SK-N-SH treated with all-trans-retinoic acid at 6 μM for 48 hours (cell line): ENCODE results near the gene GRID1.

ENCODE experiments used
- ATAC-seq: fragments of 200-7000 bp; cut with Tn5 transposase; 3 replicates; pipeline ENCODE4 v1.9.1; 2020; ENCODE audit warnings: mild to moderate bottlenecking, moderate library complexity
- ARNTL ChIP-seq: fragments of 450-650 bp; formaldehyde crosslinking; IDR thresholded peaks from 2 replicates; pipeline ENCODE4 v1.5.0; 2020; ENCODE audit warnings: low read depth, mild to moderate bottlenecking, moderate library complexity, borderline replicate concordance
- BACH2 ChIP-seq: fragments of 250-450 bp; sonication (Bioruptor Pico); IDR thresholded peaks from 2 replicates; pipeline ENCODE4 v1.9.0; 2021; ENCODE audit warnings: mild to moderate bottlenecking, borderline replicate concordance
- CSDC2 ChIP-seq: fragments of 250-450 bp; sonication (Bioruptor Pico); IDR thresholded peaks from 2 replicates; pipeline ENCODE4 v1.5.0; 2020; ENCODE audit warnings: mild to moderate bottlenecking, moderate library complexity
- GLIS3 ChIP-seq: fragments of 250-450 bp; sonication (Bioruptor Pico); IDR thresholded peaks from 2 replicates; pipeline ENCODE4 v1.5.0; 2020; ENCODE audit warnings: mild to moderate bottlenecking, moderate library complexity
- ISL1 ChIP-seq: fragments of 250-450 bp; sonication (Bioruptor Pico); IDR thresholded peaks from 2 replicates; pipeline ENCODE4 v2.1.2; 2022; ENCODE audit warnings: mild to moderate bottlenecking, moderate library complexity
- OSR1 ChIP-seq: fragments of 250-450 bp; sonication (Bioruptor Pico); IDR thresholded peaks from 2 replicates; pipeline ENCODE4 v1.8.0; 2022; ENCODE audit warnings: moderate library complexity, mild to moderate bottlenecking, inconsistent platforms
- PPARA ChIP-seq: fragments of 250-450 bp; sonication (Bioruptor Pico); IDR thresholded peaks from 2 replicates; pipeline ENCODE4 v1.5.0; 2020; ENCODE audit warnings: mild to moderate bottlenecking, borderline replicate concordance
- RARB ChIP-seq: fragments of 250-450 bp; sonication (Bioruptor Pico); IDR thresholded peaks from 2 replicates; pipeline ENCODE4 v1.8.0; 2021; ENCODE audit warnings: mild to moderate bottlenecking, moderate library complexity
- TCF4 ChIP-seq: fragments of 250-450 bp; sonication (Bioruptor Pico); IDR thresholded peaks from 2 replicates; pipeline ENCODE4 v1.8.0; 2021; ENCODE audit warnings: mild to moderate bottlenecking, moderate library complexity, borderline replicate concordance
- ZC3H10 ChIP-seq: fragments of 250-450 bp; sonication (Bioruptor Pico); IDR thresholded peaks from 2 replicates; pipeline ENCODE4 v1.5.1; 2021; ENCODE audit warnings: mild to moderate bottlenecking, moderate library complexity
- ZFP3 ChIP-seq: fragments of 250-450 bp; sonication (Bioruptor Pico); IDR thresholded peaks from 2 replicates; pipeline ENCODE4 v1.5.0; 2020; ENCODE audit warnings: mild to moderate bottlenecking, moderate library complexity
- ZFP30 ChIP-seq: fragments of 450-650 bp; formaldehyde crosslinking; IDR thresholded peaks from 2 replicates; pipeline ENCODE4 v1.5.0; 2022; ENCODE audit warnings: mild to moderate bottlenecking, moderate library complexity
- ZNF565 ChIP-seq: fragments of 450-650 bp; formaldehyde crosslinking; conservative IDR thresholded peaks from 2 replicates; pipeline ENCODE4 v1.5.0; 2020; ENCODE audit warnings: low read depth, mild to moderate bottlenecking, moderate library complexity
- ZNF70 ChIP-seq: fragments of 450-650 bp; formaldehyde crosslinking; IDR thresholded peaks from 2 replicates; pipeline ENCODE4 v1.5.0; 2020; ENCODE audit warnings: mild to moderate bottlenecking, moderate library complexity
- ZNF8 ChIP-seq: fragments of 450-650 bp; formaldehyde crosslinking; IDR thresholded peaks from 2 replicates; pipeline ENCODE4 v1.5.0; 2020; ENCODE audit warnings: mild to moderate bottlenecking, moderate library complexity
- TF ChIP-seq, protein P1 (sequence below): fragments of 250-450 bp; sonication (Bioruptor Pico); IDR thresholded peaks from 2 replicates; pipeline ENCODE4 v1.8.0; 2020; ENCODE audit warnings: mild to moderate bottlenecking, moderate library complexity, borderline replicate concordance
- TF ChIP-seq, protein P2 (sequence below): fragments of 250-450 bp; sonication (Bioruptor Pico); IDR thresholded peaks from 2 replicates; pipeline ENCODE4 v1.8.0; 2021; ENCODE audit warnings: low read depth, mild to moderate bottlenecking, moderate library complexity, borderline replicate concordance
- TF ChIP-seq, protein P3 (sequence below): fragments of 250-450 bp; sonication (Bioruptor Pico); IDR thresholded peaks from 2 replicates; pipeline ENCODE4 v1.5.1; 2020; ENCODE audit warnings: low read depth, mild to moderate bottlenecking, moderate library complexity
- TF ChIP-seq, protein P4 (sequence below): fragments of 250-450 bp; sonication (Bioruptor Pico); IDR thresholded peaks from 2 replicates; pipeline ENCODE4 v1.5.1; 2021; ENCODE audit warnings: mild to moderate bottlenecking, moderate library complexity
- TF ChIP-seq, protein P5 (sequence below): fragments of 250-450 bp; sonication (Bioruptor Pico); IDR thresholded peaks from 2 replicates; pipeline ENCODE4 v1.5.0; 2020; ENCODE audit warnings: mild to moderate bottlenecking, moderate library complexity

GRID1 gene

DNA sequence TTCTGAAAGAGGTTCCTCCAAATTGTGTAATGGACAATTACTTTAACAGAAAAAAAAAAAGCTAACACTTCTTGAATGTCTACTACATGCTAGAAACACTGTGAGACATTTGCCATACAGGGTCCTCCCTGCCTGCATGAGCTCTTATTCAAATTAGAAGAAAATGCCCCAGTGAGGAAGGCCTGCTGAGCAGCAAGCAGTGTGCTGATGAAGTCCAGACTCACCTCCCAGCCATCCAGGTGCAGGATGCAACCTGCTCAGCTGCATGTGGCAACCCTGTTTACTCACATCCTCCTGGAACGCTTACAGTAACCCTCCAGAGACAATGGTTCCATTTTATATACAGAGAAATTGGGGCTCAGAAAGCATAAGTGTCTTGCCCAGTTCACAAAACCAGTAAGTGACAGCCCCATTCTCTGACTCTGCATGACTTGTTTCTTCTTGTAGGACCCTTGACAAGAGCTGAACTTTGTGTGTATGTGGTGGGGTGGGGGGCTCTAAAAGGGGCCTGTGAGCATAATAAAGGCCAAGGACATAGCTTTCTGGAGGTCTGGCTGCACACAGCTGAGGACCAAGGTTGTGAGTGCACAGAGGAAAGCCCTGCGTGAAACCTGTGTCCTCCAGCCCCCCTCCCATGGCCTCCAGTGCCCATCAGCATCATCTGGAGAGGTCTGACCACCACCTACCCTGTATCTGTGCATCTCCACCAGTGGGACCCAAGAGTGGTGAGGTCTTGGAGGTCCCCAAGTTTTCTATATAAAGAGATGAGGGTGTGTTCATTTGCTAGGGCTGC is 387.8 kb downstream of the GRID1 start:
- no peak for ATAC-seq
- TF ChIP-seq RARB (CRISPR knock-in tag): no peak
- TF ChIP-seq ZNF8: no peak
- TF ChIP-seq, all 23 proteins: peak for 0

DNA sequence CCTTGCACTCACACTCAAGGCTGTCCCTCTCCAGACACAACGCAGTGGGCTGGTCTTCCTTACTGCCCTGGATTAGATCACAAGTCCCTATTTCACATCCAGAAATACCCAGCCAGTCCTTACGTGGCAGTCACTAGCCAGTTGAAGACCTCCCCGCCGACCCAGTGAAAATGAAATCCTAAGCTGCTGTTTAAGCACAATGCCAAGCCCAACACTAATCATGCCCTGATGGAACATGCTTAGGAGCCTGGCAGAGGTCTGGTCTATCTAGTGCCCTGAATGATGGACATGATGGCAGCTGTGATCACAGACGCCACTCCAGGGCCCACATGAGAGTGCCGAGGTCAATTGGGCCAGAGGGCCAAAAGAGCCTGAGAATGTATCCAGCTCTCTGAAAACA is 389.0 kb downstream of the GRID1 start:
- TF ChIP-seq PPARA (CRISPR knock-in tag): no peak
- TF ChIP-seq ZNF565 (CRISPR knock-in tag): no peak
- TF ChIP-seq, protein P1, sequence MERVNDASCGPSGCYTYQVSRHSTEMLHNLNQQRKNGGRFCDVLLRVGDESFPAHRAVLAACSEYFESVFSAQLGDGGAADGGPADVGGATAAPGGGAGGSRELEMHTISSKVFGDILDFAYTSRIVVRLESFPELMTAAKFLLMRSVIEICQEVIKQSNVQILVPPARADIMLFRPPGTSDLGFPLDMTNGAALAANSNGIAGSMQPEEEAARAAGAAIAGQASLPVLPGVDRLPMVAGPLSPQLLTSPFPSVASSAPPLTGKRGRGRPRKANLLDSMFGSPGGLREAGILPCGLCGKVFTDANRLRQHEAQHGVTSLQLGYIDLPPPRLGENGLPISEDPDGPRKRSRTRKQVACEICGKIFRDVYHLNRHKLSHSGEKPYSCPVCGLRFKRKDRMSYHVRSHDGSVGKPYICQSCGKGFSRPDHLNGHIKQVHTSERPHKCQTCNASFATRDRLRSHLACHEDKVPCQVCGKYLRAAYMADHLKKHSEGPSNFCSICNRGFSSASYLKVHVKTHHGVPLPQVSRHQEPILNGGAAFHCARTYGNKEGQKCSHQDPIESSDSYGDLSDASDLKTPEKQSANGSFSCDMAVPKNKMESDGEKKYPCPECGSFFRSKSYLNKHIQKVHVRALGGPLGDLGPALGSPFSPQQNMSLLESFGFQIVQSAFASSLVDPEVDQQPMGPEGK (CRISPR knock-in tag): no peak
- TF ChIP-seq GLIS3: no peak
- TF ChIP-seq ARNTL: no peak
- TF ChIP-seq CSDC2 (CRISPR knock-in tag): no peak
- TF ChIP-seq, protein P2, sequence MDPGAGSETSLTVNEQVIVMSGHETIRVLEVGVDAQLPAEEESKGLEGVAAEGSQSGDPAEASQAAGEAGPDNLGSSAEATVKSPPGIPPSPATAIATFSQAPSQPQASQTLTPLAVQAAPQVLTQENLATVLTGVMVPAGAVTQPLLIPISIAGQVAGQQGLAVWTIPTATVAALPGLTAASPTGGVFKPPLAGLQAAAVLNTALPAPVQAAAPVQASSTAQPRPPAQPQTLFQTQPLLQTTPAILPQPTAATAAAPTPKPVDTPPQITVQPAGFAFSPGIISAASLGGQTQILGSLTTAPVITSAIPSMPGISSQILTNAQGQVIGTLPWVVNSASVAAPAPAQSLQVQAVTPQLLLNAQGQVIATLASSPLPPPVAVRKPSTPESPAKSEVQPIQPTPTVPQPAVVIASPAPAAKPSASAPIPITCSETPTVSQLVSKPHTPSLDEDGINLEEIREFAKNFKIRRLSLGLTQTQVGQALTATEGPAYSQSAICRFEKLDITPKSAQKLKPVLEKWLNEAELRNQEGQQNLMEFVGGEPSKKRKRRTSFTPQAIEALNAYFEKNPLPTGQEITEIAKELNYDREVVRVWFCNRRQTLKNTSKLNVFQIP (CRISPR knock-in tag): no peak
- no peak for TF ChIP-seq ZFP30 (CRISPR knock-in tag)
- TF ChIP-seq, protein P3, sequence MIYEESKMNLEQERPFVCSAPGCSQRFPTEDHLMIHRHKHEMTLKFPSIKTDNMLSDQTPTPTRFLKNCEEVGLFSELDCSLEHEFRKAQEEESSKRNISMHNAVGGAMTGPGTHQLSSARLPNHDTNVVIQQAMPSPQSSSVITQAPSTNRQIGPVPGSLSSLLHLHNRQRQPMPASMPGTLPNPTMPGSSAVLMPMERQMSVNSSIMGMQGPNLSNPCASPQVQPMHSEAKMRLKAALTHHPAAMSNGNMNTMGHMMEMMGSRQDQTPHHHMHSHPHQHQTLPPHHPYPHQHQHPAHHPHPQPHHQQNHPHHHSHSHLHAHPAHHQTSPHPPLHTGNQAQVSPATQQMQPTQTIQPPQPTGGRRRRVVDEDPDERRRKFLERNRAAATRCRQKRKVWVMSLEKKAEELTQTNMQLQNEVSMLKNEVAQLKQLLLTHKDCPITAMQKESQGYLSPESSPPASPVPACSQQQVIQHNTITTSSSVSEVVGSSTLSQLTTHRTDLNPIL: no peak
- TF ChIP-seq, protein P4, sequence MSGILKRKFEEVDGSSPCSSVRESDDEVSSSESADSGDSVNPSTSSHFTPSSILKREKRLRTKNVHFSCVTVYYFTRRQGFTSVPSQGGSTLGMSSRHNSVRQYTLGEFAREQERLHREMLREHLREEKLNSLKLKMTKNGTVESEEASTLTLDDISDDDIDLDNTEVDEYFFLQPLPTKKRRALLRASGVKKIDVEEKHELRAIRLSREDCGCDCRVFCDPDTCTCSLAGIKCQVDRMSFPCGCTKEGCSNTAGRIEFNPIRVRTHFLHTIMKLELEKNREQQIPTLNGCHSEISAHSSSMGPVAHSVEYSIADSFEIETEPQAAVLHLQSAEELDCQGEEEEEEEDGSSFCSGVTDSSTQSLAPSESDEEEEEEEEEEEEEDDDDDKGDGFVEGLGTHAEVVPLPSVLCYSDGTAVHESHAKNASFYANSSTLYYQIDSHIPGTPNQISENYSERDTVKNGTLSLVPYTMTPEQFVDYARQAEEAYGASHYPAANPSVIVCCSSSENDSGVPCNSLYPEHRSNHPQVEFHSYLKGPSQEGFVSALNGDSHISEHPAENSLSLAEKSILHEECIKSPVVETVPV (CRISPR knock-in tag): no peak
- ATAC-seq: no peak

DNA sequence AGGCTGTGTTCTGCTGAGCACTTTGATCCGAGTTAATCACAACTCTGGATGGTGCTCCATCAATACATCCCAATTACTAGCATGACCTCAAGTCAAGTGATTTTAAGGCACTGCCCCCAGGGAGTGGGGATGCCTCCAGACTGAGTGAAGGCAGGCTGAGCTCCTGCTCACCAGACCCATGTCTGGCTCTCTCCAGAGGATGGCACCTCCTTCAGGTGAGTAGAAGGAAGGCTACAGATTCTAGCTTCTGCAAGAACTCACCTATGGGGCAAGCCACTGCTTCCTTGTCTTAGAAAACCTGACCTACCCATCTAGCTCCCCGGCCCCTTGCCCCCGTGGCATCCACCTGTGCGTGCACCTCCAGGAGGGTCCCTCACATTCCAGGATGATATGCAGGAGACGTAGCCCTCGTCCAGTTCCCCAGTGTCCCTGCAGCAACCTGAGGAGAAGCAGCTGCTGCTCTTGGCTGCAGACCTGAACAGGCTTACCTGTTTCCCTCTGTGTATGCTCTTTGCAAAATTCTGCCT is 390.3 kb downstream of the GRID1 start:
- no peak for ATAC-seq
- TF ChIP-seq ZNF70: no peak
- TF ChIP-seq ZC3H10 (CRISPR knock-in tag): no peak
- no peak for TF ChIP-seq GLIS3
- no peak for TF ChIP-seq OSR1
- no peak for TF ChIP-seq ARNTL
- no peak for TF ChIP-seq ZNF565 (CRISPR knock-in tag)
- TF ChIP-seq ZNF8: no peak
- TF ChIP-seq RARB (CRISPR knock-in tag): no peak
- TF ChIP-seq ZFP3 (CRISPR knock-in tag): no peak
- TF ChIP-seq, protein P3: no peak

DNA sequence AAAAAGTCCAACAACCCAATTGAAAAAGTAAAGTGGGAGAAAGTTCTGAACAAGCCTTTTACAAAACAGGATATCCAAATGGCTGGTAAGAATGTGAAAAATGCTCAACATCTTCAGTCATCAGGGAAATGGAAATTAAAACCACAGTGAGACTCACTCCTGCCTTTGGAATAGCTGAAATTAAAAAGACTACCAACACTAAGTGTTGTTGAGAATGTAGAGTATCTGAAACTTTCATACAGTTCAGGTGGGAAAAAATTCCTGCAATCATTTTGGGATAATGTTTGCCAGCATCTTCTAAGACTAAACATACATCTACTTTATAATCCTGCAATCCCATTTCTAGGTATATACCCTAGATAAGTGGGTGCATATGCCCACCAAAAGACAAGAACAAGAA is 395.1 kb downstream of the GRID1 start:
- no peak for ATAC-seq

DNA sequence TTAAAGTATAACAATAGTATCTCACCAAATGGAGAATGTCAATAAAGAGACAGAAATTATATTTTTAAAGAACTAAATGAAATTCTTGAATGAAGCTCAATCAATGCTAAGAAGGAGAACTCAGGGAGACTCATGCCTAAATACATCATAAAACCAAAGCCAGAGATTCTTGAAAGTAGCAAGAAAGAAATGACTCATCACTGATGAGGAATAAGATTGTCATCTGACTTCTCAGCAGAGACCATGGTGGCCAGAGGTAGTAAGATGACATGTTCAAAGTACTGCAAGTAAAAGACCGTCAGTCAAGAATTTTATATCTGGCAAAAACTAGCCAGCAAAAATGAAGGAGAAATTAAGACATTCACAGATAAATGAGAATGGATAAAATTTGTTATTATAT is 399.0 kb downstream of the GRID1 start:
- no peak for ATAC-seq
- TF ChIP-seq, protein P4 (CRISPR knock-in tag): no peak
- TF ChIP-seq, protein P1 (CRISPR knock-in tag): no peak
- TF ChIP-seq BACH2 (CRISPR knock-in tag) (no peak), CSDC2 (CRISPR knock-in tag) (no peak)
- TF ChIP-seq, protein P5, sequence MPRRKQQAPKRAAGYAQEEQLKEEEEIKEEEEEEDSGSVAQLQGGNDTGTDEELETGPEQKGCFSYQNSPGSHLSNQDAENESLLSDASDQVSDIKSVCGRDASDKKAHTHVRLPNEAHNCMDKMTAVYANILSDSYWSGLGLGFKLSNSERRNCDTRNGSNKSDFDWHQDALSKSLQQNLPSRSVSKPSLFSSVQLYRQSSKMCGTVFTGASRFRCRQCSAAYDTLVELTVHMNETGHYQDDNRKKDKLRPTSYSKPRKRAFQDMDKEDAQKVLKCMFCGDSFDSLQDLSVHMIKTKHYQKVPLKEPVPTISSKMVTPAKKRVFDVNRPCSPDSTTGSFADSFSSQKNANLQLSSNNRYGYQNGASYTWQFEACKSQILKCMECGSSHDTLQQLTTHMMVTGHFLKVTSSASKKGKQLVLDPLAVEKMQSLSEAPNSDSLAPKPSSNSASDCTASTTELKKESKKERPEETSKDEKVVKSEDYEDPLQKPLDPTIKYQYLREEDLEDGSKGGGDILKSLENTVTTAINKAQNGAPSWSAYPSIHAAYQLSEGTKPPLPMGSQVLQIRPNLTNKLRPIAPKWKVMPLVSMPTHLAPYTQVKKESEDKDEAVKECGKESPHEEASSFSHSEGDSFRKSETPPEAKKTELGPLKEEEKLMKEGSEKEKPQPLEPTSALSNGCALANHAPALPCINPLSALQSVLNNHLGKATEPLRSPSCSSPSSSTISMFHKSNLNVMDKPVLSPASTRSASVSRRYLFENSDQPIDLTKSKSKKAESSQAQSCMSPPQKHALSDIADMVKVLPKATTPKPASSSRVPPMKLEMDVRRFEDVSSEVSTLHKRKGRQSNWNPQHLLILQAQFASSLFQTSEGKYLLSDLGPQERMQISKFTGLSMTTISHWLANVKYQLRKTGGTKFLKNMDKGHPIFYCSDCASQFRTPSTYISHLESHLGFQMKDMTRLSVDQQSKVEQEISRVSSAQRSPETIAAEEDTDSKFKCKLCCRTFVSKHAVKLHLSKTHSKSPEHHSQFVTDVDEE (CRISPR knock-in tag): no peak

More for the DNA sequence above, 395.1 kb downstream of the GRID1 start:
- TF ChIP-seq OSR1 (no peak), ZC3H10 (CRISPR knock-in tag) (no peak), ISL1 (CRISPR knock-in tag) (no peak), TCF4 (CRISPR knock-in tag) (no peak), ARNTL (no peak)
- TF ChIP-seq, all 23 proteins: peak for 0
